Ovary (tissue), 9 donors: Measurements from ENCODE around the gene OR2F2. TPM values are rescaled to one million over a fixed set of nuclear protein-coding genes. Genes with fewer than 3 reads are reported as not detected.

ENCODE experiments used
- DNase-seq, 5 donors: peaks; one replicate each; pipeline ENCODE4 v3.0.0-alpha.2; 2019 to 2020
- H3K27ac ChIP-seq, 2 donors: fragments of 200-600 bp; one replicate each; pipeline versions ENCODE4 v1.5.1 to v1.8.0; 2019 to 2022
- H3K27me3 ChIP-seq: fragments of 200-600 bp; one replicate; pipeline ENCODE4 v1.8.0; 2022
- H3K36me3 ChIP-seq: fragments of 200-600 bp; sonication (generic); one replicate; pipeline ENCODE4 v1.5.1; 2019
- H3K4me1 ChIP-seq: one replicate; pipeline ENCODE4 v1.8.1; 2013; ENCODE audit warnings: mild to moderate bottlenecking, moderate library complexity; ENCODE audit not compliant: insufficient read depth
- H3K4me3 ChIP-seq: fragments of 200-600 bp; sonication (generic); one replicate; pipeline ENCODE4 v1.5.1; 2017
- H3K9me3 ChIP-seq, 2 donors: fragments of 200-600 bp in 1 of 2; sonication (generic) in 1 of 2; one replicate each; pipeline versions ENCODE4 v1.5.1 to v1.8.1; 2013 to 2019; ENCODE audit warnings: mild to moderate bottlenecking in 1 of 2, moderate library complexity in 1 of 2
- CTCF ChIP-seq, 3 donors: fragments of 450-650 bp in 2 of 3; fragments of 200-600 bp in 1 of 3; IDR thresholded peaks; one replicate each; pipeline versions ENCODE4 v1.5.1 to v1.8.0; 2016 to 2022; ENCODE audit warnings: antibody characterized with exemption in 3 of 3, mild to moderate bottlenecking in 1 of 3
- EP300 ChIP-seq: sonication (generic); formaldehyde crosslinking; IDR thresholded peaks from one replicate; pipeline ENCODE4 v1.6.1; 2017; ENCODE audit warnings: antibody characterized with exemption
- POLR2A ChIP-seq: fragments of 450-650 bp; IDR thresholded peaks from one replicate; pipeline ENCODE4 v1.6.1; 2017; ENCODE audit warnings: antibody characterized with exemption, mild to moderate bottlenecking, moderate library complexity
- WGBS, 3 donors: extraction: QIAGEN DNeasy Blood & Tissue Kit in 1 of 3; methylation state at CpG; one replicate each; pipeline versions ENCODE4 v1.1.5 to v1.1.7; 2013 to 2017; 5-methylcytosine and 5-hydroxymethylcytosine counted together
- intact Hi-C, 4 donors: fragments of 100-400 bp; cut with DNase I; formaldehyde crosslinking; loops; one replicate each; pipeline versions ENCODE4 v1.11.0 to v1.15.1; 2022 to 2023
- polyA plus RNA-seq, 2 donors: library from polyadenylated mRNA; stranded (reverse); fragments of 200-250 nt in 1 of 2; fragments of 350-450 nt in 1 of 2; fragmentation: Illumina TruSeq in 1 of 2; extraction: RNeasy Lipid Tissue Mini Kit (QIAGEN cat#74804) in 1 of 2; gene quantifications; one replicate each; pipeline ENCODE4 v1.2.3, GENCODE V29; 2013 to 2014
- total RNA-seq, 7 donors: library from RNA; depleted of rRNA in 2 of 7; stranded (reverse); fragments of >200 nt in 2 of 7; fragmentation: NEBNext Ultra II Directional in 3 of 7; extraction: Animal tissue kit (Norgen Biotek cat#: 25700) in 3 of 7; gene quantifications; one replicate each; pipeline versions ENCODE4 v1.1.0 to v1.2.4, GENCODE V29; 2016 to 2023
- donor health status: DM: no; HTN: no; CAD: no; lungs with moderate emphysema.
- donor health status: DM: no; HTN: no; CAD: no.
- donor health status: Bipolar disorder and iron deficiency.
- donor health status: DM: yes; HTN: yes; CAD: no.
- donor health status: DM: no; HTN: no; CAD: no.
- donor health status: DM: yes; HTN: yes; CAD: no.

Gene OR2F2
- total and polyA plus RNA-seq, 9 donors = not detected

- Histone ChIP-seq H3K36me3 (no peaks in the 10 kb centered on the region), H3K4me1 (peaks cover 12% of the 10 kb centered on the region), H3K4me3 (no peak overlapping the region), H3K27ac (peak overlapping the region in 1 of 2 donors; percentile 87), H3K9me3 (no peaks in the 10 kb centered on the region), H3K27me3 (no peaks in the 10 kb centered on the region)
- DNase-seq = no peak
- WGBS, 3 donors = 10 to 15% (median 12%) methylated on average over 5 of the region's 5 CpGs
- TF ChIP-seq EP300 (no peak), POLR2A (no peak), CTCF (IDR thresholded peaks at IDR 0.05) (no peak)
- intact Hi-C loops = loop anchor here in 1 of 4 donors (10.0 kb wide), 1 partner anchor 97 kb away; the partner anchor contains the start of gene OR6B1
Measured at GRCh38 chr7:143908120-143908519, 26.9 kb upstream of the OR2F2 start.

- Histone ChIP-seq H3K4me3 (no peak overlapping the region), H3K27ac (peak overlapping the region in 1 of 2 donors; percentile 38), H3K27me3 (no peaks in the 10 kb centered on the region), H3K9me3 (no peaks in the 10 kb centered on the region), H3K36me3 (no peaks in the 10 kb centered on the region), H3K4me1 (peaks cover 10% of the 10 kb centered on the region)
- intact Hi-C loops = loop anchor here in 1 of 4 donors (10.0 kb wide), 1 partner anchor 95 kb away; the partner anchor contains the start of gene OR6B1
- TF ChIP-seq POLR2A (no peak), EP300 (no peak), CTCF (IDR thresholded peaks at IDR 0.05) (no peak)
- DNase-seq = peak in 4 of 5 donors; percentile 38 to 58 (median 39)
- WGBS, 3 donors = 20 to 41% (median 36%) methylated on average over 3 of the region's 3 CpGs
Measured at GRCh38 chr7:143909863-143910262, 25.2 kb upstream of the OR2F2 start.

- no peaks in the 10 kb centered on the region for H3K27me3 ChIP-seq
- intact Hi-C loops = no loop called here
- H3K27ac ChIP-seq = peak overlapping the region in 1 of 2 donors; percentile 38
- peaks cover 4% of the 10 kb centered on the region for H3K4me1 ChIP-seq
- H3K4me3 ChIP-seq = no peak overlapping the region
- WGBS, 3 donors = 56 to 65% (median 60%) methylated on average over 3 of the region's 3 CpGs
- no peaks in the 10 kb centered on the region for H3K9me3 ChIP-seq
- DNase-seq = no peak
- no peak for TF ChIP-seq CTCF (IDR thresholded peaks at IDR 0.05)
- no peak for TF ChIP-seq EP300
- no peak for TF ChIP-seq POLR2A
- no peaks in the 10 kb centered on the region for H3K36me3 ChIP-seq
Measured at GRCh38 chr7:143910473-143911248, 24.4 kb upstream of the OR2F2 start.

GRCh38 chr7:143913945-143914615 is 21.0 kb upstream of the OR2F2 start:
- 96 to 97% (median 96%) methylated on average over 3 of the region's 3 CpGs for WGBS, 3 donors
- Histone ChIP-seq H3K27me3 (no peaks in the 10 kb centered on the region), H3K9me3 (no peaks in the 10 kb centered on the region), H3K4me1 (peaks cover 2% of the 10 kb centered on the region), H3K27ac (no peak overlapping the region), H3K36me3 (no peaks in the 10 kb centered on the region), H3K4me3 (no peak overlapping the region)
- no peak for DNase-seq
- intact Hi-C loops = no loop called here
- TF ChIP-seq EP300 = no peak
- TF ChIP-seq POLR2A = no peak
- TF ChIP-seq CTCF (IDR thresholded peaks at IDR 0.05) = no peak
